Measurements from ENCODE around the gene ARID4A. TPM values are rescaled to one million over a fixed set of nuclear protein-coding genes. Genes with fewer than 3 reads are reported as not detected.

Gene ARID4A
- total and polyA plus RNA-seq, 9 of the 15 experiments (the other 6 are each of a cell fraction or from before 2014, with no cell fraction given) = 2.4 to 11.5 (median 8.7) TPM

- no peak for DNase-seq (ENCODE audit: extremely low read depth in 1 of 4, low spot score in 3 of 4)
- TF ChIP-seq SNRNP70 (optimal IDR thresholded peaks at IDR 0.05; ENCODE audit: low read depth, low read length) = no peak
- no peak for TF ChIP-seq PURB (CRISPR knock-in tag; IDR thresholded peaks at IDR 0.05; ENCODE audit: low read depth)
- TF ChIP-seq ILF3 (IDR thresholded peaks at IDR 0.05; ENCODE audit: borderline replicate concordance) = no peak
- no peak for TF ChIP-seq XRCC5 (IDR thresholded peaks at IDR 0.05; ENCODE audit: low read depth, low read length)
- no peak for TF ChIP-seq ASH1L (IDR thresholded peaks at IDR 0.05; ENCODE audit: borderline replicate concordance, low read depth, partially characterized antibody)
- no peak for TF ChIP-seq GABPB2 (CRISPR knock-in tag; conservative IDR thresholded peaks at IDR 0.05)
- TF ChIP-seq ZNF431 (CRISPR knock-in tag; IDR thresholded peaks at IDR 0.05) = no peak
- no peak for TF ChIP-seq ETV1 (tag; conservative IDR thresholded peaks at IDR 0.05; ENCODE audit: low read depth)
- no peak for TF ChIP-seq HMGXB4 (CRISPR knock-in tag; IDR thresholded peaks at IDR 0.05)
- TF ChIP-seq SRSF3 (IDR thresholded peaks at IDR 0.05; ENCODE audit: insufficient read depth, low read length) = no peak
- no peak for TF ChIP-seq NBN (IDR thresholded peaks at IDR 0.05; ENCODE audit: low read depth)
- no peak for TF ChIP-seq MAX (CRISPR knock-in tag; IDR thresholded peaks at IDR 0.05)
- POLR2A ChIA-PET = interaction anchor here (1.7 to 1.8 kb wide), 2 partner anchors 11 to 23 kb away, joined by 5 to 6 read pairs; partner anchors contain the start of gene ARID4A
- H3K9me3 ChIP-seq (replicated peaks; ENCODE audit: control insufficient read depth, insufficient read depth, low read depth, low read length) = no peaks in the 10 kb centered on the region
- peaks cover 78% of the 10 kb centered on the region for H3K36me3 ChIP-seq (ENCODE audit: control insufficient read depth, insufficient read depth, low read length)
- ATAC-seq = no peak
- CTCF ChIA-PET (ENCODE audit: low intra/inter-chr PET ratio) = no interaction called here
- peaks cover 64% of the 10 kb centered on the region for H3K79me2 ChIP-seq (ENCODE audit: control insufficient read depth, insufficient read depth, low read length)
- H4K20me1 ChIP-seq (replicated peaks; ENCODE audit: control insufficient read depth, insufficient read depth, low read length) = no peaks in the 10 kb centered on the region
- FAIRE-seq = no peak
- peak overlapping the region; percentile 40; the same call in 1 of the 3 replicates for H3K27ac ChIP-seq (ENCODE audit: extremely low read depth, low read depth, low read length)
- no peak overlapping the region for H3K4me3 ChIP-seq
- peaks cover 0 to 3% of the 10 kb centered on the region in 2 experiments; a peak in 2 of 5 replicates for H3K4me1 ChIP-seq (replicated peaks in 1 of 2; ENCODE audit: control insufficient read depth in 2 of 2, insufficient read depth in 2 of 2, low read length in 2 of 2)
- H3K9me1 ChIP-seq (ENCODE audit: control insufficient read depth, insufficient read depth, low read length) = no peaks in the 10 kb centered on the region
- intact Hi-C loops (cut with micrococcal nuclease) (no loop called here), in situ Hi-C loops (cut with MboI) (no loop called here)
- no TSS peak for BruUV-seq (replicated peaks)
- no peak overlapping the region for H2AFZ ChIP-seq (ENCODE audit: low read depth, low read length)
- H3K4me2 ChIP-seq (ENCODE audit: insufficient read depth, low read length) = no peak overlapping the region
- no peaks in the 10 kb centered on the region for H3K27me3 ChIP-seq (ENCODE audit: control insufficient read depth in 2 of 2, insufficient read depth in 2 of 2, low read length in 2 of 2)
- WGBS (ENCODE audit: insufficient coverage, low coverage, missing lambda C conversion rate) = 77% methylated on average over 2 of the region's 2 CpGs
- no peak overlapping the region for H3K9ac ChIP-seq (ENCODE audit: insufficient read depth in 1 of 2, low read depth in 2 of 2, low read length in 2 of 2)
These were observed 22.7 kb upstream of the ARID4A start for GRCh38 chr14:58275527-58276190.
